RPMI8226 (cell line): ENCODE measurements around the gene CBLIF.
"Not testable (repeated sequence)": the region's sequence is repeated elsewhere in the genome, so short reads cannot be mapped to it uniquely, and the experiment has no call there.

Experiments
- DNase-seq: peaks from one replicate; pipeline ENCODE4 v3.0.0-alpha.2; 2015

CBLIF gene

DNA sequence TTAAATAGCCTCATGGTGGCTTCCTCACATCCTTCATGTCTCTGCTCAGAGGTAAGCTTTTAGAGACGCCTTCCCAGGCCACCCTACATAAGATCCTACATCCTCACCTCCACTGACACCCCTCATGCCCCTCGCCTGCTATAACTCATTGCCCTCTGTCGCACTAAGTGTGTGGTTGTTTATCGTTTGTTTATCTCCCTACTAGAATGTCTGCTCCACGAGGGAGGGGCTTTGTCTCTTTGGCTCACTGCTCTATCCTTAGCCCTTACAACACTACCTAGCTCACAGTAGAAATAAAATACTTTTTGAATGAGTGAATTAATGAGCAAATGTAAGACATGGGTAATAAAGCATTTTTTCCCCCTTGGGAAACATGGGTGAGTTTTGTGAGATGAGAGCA, 1.3 kb upstream of the CBLIF start:
- DNase-seq = no peak

- no peak for DNase-seq
Observed at GRCh38 chr11:59842316-59842715, 3.0 kb downstream of the CBLIF start.

DNA sequence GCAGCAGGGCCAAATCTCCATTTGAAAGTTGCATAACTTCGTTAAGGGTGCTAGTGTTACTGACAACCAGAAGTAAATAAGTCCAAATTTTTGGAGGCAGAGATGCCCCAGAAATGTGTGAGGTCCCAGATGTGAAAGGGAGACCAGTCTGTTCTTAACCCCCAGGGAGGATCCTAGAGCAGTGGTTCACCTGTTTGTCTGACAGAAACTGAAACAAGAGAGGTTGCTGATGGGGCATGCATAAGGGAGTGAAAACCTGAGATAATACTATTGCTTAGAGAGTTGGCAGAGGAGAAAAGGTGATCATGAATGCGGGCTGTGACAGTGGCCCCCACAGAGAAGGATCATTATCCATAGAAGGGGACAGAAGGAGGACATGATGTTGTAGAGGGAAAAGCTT, 3.8 kb downstream of the CBLIF start:
- no peak for DNase-seq

DNA sequence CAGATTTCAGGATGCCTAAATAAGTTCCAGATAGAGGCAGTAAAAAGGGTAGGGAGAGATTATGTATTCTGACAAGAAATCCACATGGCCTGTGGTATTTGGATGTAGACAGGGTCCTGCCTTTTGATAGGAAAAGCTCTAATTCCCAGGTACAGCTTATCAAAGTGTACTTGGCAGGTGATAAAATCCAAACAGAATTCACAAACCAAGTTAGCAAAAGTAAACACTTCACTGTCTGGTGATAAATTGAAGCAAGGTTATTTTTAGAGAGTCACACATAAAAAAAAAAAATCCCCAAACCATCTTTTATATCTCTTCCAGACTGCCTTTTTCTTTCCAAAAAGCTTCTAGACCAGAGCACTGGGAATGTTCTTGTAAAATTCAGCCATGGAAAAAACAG, 5.7 kb downstream of the CBLIF start:
- DNase-seq = no peak

GRCh38 chr11:59833602-59834001, 11.7 kb downstream of the CBLIF start:
- DNase-seq = no peak

GRCh38 chr11:59829358-59829757, 15.9 kb downstream of the CBLIF start:
- no peak for DNase-seq

- DNase-seq = peak; percentile 68
Observed at GRCh38 chr11:59822989-59823566, 22.2 kb downstream of the CBLIF start.

GRCh38 chr11:59818572-59818971, 26.7 kb downstream of the CBLIF start:
- DNase-seq = peak; percentile 58

DNA sequence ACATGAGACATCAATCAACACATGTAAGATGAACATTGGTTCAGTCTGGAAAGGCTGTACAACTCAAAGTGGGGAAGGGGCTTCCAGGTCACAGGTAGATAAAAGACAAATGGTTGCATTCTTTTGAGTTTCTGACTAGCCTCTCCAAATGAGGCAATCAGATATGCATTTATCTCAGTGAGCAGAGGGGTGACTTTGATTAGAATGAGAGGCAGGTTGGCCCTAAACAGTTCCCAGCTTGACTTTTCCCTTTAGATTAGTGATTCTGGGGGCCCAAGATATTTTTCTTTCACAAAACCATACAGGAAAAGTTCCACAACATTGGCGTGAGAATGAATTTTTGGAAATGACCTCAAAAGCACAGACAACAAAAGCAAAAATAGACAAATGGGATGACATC, 28.9 kb downstream of the CBLIF start:
- DNase-seq = not testable (repeated sequence)

GRCh38 chr11:59815754-59816153, 29.5 kb downstream of the CBLIF start:
- no peak for DNase-seq

GRCh38 chr11:59814021-59814420, 31.3 kb downstream of the CBLIF start:
- no peak for DNase-seq

DNA sequence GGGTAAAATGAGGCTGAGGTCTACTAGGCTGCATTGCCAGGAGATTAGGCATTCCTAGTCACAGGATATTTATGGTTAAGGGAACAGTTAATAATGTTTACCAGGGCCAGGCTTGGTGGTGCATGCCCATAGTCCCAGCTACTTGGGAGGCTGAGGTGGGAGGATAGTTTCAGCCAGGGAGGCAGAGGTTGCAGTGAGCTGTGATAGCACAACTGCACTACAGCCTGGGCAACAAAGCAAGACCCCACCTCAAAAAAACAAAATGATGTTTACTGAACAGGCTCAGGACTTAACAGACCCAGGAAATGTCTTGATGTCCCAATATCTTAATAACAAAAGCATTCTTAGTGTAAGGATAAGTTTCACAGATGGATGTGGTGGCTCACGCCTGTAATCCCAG, 31.9 kb downstream of the CBLIF start:
- DNase-seq = no peak

DNA sequence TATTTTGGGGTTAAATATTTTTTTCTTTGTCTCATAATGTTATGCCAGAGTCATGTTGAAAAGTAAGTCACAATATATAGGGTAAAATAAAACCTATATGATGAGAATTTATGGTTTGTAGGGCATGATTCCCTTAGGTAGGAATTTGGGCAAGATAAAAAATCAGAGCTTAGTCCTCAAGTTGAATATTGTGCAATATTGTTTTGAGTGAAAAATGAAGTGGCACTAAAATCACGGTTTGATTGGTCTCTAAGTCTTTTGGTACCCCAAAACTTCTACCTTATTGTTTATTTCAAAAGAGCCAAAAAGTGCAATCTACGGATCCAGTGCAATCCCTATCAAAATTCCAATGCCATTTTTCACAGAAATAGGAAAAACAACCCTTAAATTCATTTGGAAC, 33.1 kb downstream of the CBLIF start:
- no peak for DNase-seq

- DNase-seq = no peak
Observed at GRCh38 chr11:59810911-59811259, 34.4 kb downstream of the CBLIF start.

DNA sequence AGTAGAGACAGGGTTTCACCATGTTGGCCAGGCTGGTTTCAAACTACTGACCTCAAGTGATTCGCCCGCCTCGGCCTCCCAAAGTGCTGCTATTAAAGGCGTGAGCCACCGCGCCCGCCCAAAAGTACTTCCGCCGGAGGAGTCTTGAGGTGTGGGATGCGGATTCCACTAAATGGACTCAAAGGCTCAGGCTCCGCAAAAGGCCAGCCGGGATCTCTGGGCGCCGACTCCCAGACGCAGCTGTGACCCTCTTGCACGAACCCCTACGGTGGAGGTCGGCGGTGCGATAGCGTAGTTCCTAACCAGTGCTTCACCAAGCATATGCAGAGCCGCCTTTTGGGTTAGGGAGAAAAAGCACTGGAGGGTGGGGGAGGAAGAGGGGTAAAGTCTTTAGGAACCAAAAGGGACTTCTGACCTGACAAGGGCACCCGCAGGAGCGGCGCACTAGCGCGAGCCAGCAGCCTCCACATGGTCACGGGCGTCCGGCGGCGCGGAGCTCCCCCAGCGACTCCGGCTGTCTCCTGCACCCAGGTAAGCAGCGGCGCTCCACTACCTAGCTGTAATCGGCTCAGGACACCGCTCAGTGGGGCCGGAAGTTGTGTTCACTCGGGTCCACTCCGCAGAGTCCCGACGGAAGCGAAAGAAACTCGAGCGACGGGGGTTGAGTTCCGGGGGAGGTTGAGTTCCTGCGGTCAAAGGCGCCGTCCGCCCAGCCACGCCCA, 34.9 kb downstream of the CBLIF start, which contains the start of gene MRPL16:
Gene MRPL16, minus strand, starts transcription at position 590 of the 722 bp plus-strand sequence. Its CDS starts 120 bp downstream, at position 470.
- DNase-seq = peak; percentile 93

GRCh38 chr11:59807047-59807610, 38.2 kb downstream of the CBLIF start:
- no peak for DNase-seq

DNA sequence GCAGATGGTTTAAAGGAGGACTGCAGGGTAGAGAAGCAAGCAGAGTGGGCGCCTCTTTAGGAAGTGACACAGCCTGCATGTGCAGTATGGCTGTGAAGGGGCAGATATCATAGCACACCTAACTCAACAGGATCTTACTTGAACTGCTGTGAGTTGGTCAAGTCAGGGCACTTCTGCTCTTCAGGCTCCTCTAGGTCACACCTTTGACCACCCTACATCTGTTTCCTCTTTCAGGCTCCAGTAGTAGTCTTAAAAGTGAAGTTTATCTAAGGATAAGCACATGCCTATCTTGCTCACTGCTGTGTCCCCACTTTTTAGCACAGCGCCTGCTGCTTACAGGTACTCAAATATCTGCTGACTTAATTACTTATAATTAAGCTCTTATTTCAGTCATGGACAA, 41.2 kb downstream of the CBLIF start:
- no peak for DNase-seq

- peak; percentile 47 for DNase-seq
Observed at GRCh38 chr11:59802639-59803176, 42.6 kb downstream of the CBLIF start.

- no peak for DNase-seq
Observed at GRCh38 chr11:59801981-59802638, 43.2 kb downstream of the CBLIF start.

DNA sequence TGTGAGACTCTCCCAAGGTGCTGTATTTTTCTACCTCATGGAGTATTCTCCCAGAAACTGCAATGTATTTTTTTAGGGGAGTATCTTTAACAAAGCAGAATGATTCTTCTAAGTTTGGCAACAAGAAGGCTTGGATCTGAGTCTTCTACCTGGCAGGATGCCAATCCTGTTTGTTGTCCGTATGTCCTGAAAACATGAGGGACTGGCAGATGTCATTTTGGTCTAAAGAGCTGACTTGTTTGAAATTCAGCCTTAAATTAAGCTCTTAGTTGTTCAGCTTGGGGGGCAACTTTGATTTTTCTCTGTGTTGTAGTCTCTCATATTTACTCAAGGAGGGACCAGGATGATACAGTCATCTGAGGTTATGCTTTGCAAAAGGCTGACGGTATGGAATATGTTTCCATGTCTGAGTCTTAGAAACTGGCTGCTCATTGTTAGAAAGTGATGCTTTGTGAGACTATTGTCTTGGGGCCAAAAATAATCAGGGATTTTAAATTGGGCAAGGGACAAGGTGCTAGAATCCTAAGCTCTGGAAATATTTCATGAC, 44.1 kb downstream of the CBLIF start:
- no peak for DNase-seq

DNA sequence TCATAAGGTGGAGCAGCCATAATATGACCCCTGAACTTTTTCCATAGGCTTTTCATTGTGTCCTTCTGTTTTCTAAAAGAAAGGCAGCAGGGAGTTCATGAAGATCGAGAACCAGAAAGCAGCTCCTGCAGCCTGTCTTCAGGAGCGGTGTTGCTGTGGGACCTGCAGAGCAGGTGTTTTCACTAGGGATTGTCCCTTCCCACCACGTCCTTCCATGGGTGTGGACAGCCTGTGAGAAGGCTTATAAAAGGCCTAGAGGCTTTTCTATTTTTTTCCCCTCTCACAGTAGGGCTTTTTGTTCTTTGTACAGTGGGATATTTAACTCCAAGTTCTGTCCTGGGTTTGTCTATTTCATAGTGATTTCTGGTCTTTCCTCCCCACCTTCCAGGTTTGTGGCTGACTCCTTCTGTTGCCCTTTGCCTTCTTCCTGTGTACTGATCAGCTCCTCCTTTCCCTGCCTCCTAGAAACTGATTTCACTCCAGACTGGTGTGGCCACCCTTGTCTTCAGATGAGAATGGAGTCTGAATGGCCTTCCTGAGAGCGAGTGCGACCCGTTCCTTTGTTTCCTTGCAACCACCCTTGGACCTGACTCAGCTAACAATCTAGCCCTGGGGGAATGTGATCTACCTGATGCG, 44.8 kb downstream of the CBLIF start:
- DNase-seq = no peak

DNA sequence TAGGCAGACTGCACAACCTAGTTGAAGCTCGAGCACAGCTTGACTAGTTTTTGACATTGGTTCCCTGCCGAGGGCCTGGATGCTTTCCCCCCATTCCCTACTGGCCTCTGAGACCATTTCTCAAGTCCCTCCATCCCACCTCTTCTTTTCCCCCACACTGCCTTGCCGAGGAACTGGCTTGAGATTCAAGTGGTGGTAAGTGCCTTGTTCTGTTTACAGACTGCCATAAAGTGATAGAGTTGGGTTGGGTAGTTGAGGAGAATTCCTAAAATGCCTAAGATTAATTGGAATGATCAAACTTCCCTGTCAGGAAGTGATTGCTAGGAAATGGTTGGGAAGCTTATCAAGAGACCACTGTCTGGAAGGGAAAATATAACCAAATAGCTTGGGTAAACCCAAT, 50.9 kb downstream of the CBLIF start:
- no peak for DNase-seq

- no peak for DNase-seq
Observed at GRCh38 chr11:59792507-59792906, 52.8 kb downstream of the CBLIF start.
